SK-MEL-5 (cell line): ENCODE measurements around the gene DEFB114. TPM values are rescaled to one million over a fixed set of nuclear protein-coding genes. Genes with fewer than 3 reads are reported as not detected.

Experiments used
- DNase-seq: peaks from one replicate; pipeline ENCODE4 v3.0.0-alpha.2; 2016; ENCODE audit warnings: low read depth, low spot score
- in situ Hi-C: cut with HindIII; loops from 2 replicates; pipeline ENCODE4 v1.10.0; 2016; ENCODE audit warnings: low sequenced_read_pairs, high pct_unique_total_duplicates, low pct_unique_long_range_greater_than_20kb
- polyA plus RNA-seq, 2 experiments: library from polyadenylated mRNA; depleted of rRNA; stranded (reverse); fragments of >200 nt; gene quantifications; 2 replicates each; pipeline ENCODE4 v1.2.3, GENCODE V29; 2015
- total RNA-seq: library from RNA; depleted of rRNA; stranded (reverse); fragments of >200 nt; shearing (Covaris generic); gene quantifications from 2 replicates; pipeline ENCODE4 v1.2.3, GENCODE V29; 2014; rRNA removed

The DEFB114 gene, protein sequence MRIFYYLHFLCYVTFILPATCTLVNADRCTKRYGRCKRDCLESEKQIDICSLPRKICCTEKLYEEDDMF
- not detected in 2 replicates for total RNA-seq
- not detected in 2 replicates for polyA plus RNA-seq (2015; cell fraction: cytosol; rRNA removed)
- polyA plus RNA-seq (2015; cell fraction: nucleus; rRNA removed): not detected in 2 replicates

- in situ Hi-C loops: no loop called here
- no peak for DNase-seq
Measured at GRCh38 chr6:49964064-49964463, at the start of gene DEFB114. Gene DEFB114, minus strand, starts transcription at chr6:49964164. Its CDS starts 59 bp downstream, at chr6:49964105.

- in situ Hi-C loops: no loop called here
- no peak for DNase-seq
Measured at GRCh38 chr6:50007819-50008218, 43.9 kb upstream of the DEFB114 start.

DNA sequence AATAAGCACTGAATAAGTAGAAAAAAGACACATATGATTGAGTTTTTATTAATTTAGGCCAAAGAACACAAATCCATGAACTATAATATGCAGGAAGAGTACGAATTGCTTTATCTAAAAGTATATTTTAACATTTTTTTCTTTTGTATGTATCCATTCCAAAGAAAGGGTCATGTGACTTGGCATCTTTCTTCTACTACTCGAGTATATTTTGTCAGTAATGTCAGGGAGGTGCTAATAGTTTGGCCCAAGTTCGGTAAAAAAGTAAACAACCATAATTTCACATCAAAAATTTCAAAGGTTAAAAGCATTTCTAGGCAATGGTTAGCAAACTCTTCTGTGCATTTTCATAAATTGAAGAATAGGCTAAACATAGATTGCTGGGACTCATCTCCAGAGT lies 39.2 kb upstream of the DEFB114 start:
- DNase-seq: no peak
- in situ Hi-C loops: no loop called here

DNA sequence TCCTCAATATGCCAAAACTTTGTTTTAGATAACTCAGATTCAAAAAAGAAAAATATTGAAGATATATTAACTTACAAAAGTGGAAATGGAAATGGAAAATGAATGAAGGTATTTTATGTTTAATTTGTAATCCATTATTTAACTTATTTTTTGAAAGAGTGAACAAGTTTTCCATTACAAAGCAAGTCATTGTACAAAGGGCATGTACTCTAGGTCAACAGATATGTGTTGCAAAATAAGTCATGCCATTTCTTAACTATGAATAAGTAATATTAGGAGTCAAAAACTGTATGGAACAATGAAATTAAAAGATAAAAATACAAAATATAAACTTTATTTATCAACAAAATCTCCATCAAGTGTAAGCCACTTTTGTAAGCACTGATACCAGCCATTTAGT lies 31.3 kb upstream of the DEFB114 start:
- no peak for DNase-seq
- in situ Hi-C loops: no loop called here

DNA sequence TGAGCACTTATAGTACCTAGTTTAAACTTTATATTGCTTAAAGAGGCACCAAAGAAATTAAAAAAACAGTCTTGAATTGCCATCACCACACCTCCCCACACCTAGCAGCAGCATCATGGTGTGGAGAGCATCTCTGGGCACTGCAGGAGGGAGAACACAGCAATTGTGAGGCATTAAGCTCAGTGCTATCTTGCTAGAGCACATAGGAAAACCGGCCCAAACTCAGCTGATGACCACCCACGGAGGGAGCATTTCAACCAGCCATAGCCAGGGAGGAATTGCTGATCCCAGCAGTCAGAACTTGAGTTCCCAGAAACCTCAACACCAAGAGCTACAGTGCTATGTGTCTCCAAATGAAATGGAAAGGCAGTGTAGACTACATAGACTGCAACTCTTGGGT lies 24.9 kb upstream of the DEFB114 start:
- in situ Hi-C loops: no loop called here
- DNase-seq: no peak

GRCh38 chr6:49987749-49988148 lies 23.8 kb upstream of the DEFB114 start:
- in situ Hi-C loops: no loop called here
- no peak for DNase-seq

- in situ Hi-C loops: no loop called here
- DNase-seq: no peak
Measured at GRCh38 chr6:49986551-49986950, 22.6 kb upstream of the DEFB114 start.

- DNase-seq: no peak
- in situ Hi-C loops: no loop called here
Measured at GRCh38 chr6:49982046-49982445, 18.1 kb upstream of the DEFB114 start.

- DNase-seq: no peak
- in situ Hi-C loops: no loop called here
Measured at GRCh38 chr6:49980898-49981297, 16.9 kb upstream of the DEFB114 start.

DNA sequence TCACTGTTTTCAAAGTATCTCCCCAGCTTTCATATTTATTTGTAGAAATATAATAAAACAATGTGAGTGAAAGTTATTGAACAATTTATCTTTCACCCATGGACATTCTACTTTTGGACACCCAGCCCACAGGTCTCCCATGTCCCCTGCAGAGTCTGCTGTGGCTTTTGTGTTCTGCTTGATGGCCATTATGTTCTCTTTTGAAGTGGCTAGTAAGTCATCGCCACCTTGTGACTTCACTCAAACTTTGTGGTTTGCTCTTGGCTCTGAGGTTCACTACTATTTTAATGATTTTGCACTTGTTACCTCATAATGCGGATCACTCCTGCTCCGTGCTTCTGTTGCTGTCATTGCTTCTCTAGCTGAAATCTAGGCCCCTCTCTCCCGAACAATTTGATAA lies 15.6 kb upstream of the DEFB114 start:
- in situ Hi-C loops: no loop called here
- DNase-seq: no peak

DNA sequence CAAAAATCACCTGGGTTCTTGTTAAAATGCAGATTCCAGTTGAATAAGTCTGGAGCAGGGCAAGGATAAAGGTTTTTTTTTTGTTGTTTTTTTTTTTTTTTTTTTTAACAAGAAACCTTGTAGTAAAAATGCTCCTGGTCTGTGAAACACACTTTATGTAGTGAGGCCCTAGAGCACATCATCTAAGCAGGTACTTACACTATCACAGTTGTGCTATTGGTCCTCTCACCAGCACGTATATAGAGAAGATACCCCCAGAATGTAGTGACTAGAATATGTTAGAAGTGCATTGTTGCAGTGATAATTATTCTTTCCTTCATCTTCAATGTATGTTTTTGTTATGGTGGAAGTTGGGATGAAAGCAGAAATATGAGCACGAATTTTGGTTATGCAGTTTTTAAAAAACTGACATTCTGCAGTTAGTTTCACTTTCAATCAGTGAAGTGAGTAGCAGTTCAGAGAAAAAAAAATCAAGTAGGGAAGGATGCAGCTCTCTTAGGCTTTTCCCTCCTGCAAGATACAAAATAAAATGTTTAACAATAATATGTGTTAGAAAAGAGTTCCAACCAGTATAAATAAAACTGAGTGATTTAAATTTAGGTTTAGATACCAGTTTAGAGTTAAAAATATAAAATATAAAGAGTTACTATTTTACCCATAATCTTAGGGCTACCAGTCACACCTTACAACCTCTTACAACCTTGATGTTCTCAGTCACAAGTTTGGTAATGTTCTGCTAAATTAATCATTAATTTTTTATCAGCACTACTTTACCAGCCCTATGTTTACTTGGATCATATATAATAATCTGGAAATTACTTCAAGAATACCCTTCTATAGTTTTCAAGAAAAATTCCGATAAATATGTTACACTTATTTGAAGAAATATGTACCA lies 14.6 kb upstream of the DEFB114 start:
- DNase-seq: no peak
- in situ Hi-C loops: no loop called here

GRCh38 chr6:49969605-49970004 lies 5.6 kb upstream of the DEFB114 start, which contains the start of gene DEFB113:
Gene DEFB113, minus strand, starts transcription at chr6:49969625. Its CDS starts 0 bp downstream, at chr6:49969625.
- in situ Hi-C loops: no loop called here
- DNase-seq: no peak

GRCh38 chr6:49966823-49967222 lies 2.9 kb upstream of the DEFB114 start:
- DNase-seq: no peak
- in situ Hi-C loops: no loop called here

- in situ Hi-C loops: no loop called here
- DNase-seq: no peak
Measured at GRCh38 chr6:49966334-49966733, 2.4 kb upstream of the DEFB114 start.

GRCh38 chr6:49958180-49958579 lies 5.8 kb downstream of the DEFB114 start:
- in situ Hi-C loops: no loop called here
- no peak for DNase-seq

- in situ Hi-C loops: no loop called here
- DNase-seq: no peak
Measured at GRCh38 chr6:49955847-49956246, 8.1 kb downstream of the DEFB114 start.

DNA sequence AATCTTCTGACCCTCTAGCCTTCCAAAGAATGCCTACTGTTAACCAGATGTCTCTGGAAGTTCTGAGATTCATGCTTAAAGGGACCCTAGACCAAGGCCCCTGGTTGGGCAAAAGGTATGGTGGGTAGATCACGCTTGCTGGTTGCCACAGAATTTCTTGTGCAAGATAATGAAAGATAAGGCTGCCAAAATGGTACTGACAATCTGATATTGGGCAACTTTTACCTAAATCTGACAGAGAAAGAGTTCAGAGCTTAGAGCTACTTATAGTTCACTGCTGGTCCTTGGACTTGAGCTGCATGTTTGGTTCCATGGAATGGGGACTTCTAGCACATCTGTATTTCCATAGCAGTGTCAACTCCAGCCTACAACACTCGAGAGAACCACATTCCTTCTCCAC lies 12.0 kb downstream of the DEFB114 start:
- in situ Hi-C loops: no loop called here
- no peak for DNase-seq

GRCh38 chr6:49950415-49950751 lies 13.6 kb downstream of the DEFB114 start:
- no peak for DNase-seq
- in situ Hi-C loops: no loop called here

- no peak for DNase-seq
- in situ Hi-C loops: no loop called here
Measured at GRCh38 chr6:49949062-49949461, 14.9 kb downstream of the DEFB114 start.
